ENCODE data around the gene PUS3.
A peak's percentile ranks its signal among the peaks of the same experiment; 100 is the strongest.

The PUS3 gene

DNA sequence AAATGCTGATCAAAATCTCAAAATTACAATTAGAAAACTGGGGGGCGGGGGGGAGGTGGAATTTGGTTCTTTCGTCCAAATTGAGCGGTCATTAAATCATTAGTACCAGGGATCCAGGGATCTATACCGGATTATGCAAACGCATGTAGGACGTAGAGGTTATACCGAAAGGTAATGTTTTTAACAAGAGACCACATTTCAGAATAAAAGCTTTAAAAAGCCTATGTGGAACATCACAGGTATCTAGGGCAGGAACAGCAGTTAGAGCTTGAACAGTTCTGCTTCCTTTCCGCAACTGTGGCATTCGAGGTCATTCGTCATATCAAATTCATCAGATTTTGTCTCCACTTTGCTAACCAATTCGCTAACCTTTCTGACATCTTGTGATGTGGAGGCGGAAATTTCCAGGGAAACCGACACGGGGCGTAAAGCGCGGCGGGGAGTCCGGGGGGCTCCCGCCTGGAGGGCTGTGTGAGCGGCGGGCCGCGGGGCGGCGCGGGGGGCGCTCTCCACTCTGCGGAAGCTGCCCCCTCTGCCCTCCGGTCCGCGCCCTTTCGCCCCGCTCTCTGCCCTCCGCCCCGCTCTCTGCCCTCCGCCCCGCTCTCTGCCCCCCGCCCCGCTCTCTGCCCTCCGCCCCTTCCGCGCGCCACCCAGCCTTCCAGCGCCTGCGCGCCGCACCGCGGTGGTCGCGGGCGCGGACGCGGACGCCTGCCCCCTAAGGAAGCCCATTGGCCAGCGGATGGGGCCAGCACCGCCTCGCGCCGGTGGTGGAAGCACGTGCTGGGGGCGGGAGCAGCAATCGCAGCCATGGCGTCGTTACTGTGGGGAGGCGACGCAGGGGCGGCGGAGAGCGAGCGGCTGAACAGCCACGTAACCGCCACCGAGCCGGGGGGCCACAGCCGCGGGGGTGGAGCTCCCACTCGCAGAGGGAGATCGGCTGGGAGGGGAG is 979 bp upstream of the PUS3 start, which contains the start of gene DDX25:
TSS of gene DDX25 (plus strand) at position 798 of the 949 bp plus-strand sequence. CDS start at position 808, 10 bp downstream.
- ChIA-PET POLR2A (interaction anchor here (0.7 to 2.0 kb wide), 11 partner anchors 9 to 307 kb away, joined by 3 to 27 read pairs (median 5); partner anchors contain the start of genes FAM118B, HYLS1 and RPUSD4), CTCF (no interaction called here)
- no peak for DNase-seq (ENCODE audit: extremely low spot score)
- TF ChIP-seq, protein P1, sequence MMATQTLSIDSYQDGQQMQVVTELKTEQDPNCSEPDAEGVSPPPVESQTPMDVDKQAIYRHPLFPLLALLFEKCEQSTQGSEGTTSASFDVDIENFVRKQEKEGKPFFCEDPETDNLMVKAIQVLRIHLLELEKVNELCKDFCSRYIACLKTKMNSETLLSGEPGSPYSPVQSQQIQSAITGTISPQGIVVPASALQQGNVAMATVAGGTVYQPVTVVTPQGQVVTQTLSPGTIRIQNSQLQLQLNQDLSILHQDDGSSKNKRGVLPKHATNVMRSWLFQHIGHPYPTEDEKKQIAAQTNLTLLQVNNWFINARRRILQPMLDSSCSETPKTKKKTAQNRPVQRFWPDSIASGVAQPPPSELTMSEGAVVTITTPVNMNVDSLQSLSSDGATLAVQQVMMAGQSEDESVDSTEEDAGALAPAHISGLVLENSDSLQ (IDR thresholded peaks at IDR 0.05) = no peak
- TF ChIP-seq SP1 (IDR thresholded peaks at IDR 0.05) (no peak), L3MBTL2 (conservative IDR thresholded peaks at IDR 0.05) (no peak), LEF1 (IDR thresholded peaks at IDR 0.05; ENCODE audit: borderline replicate concordance) (no peak), FOXK2 (IDR thresholded peaks at IDR 0.05) (no peak)

DNA sequence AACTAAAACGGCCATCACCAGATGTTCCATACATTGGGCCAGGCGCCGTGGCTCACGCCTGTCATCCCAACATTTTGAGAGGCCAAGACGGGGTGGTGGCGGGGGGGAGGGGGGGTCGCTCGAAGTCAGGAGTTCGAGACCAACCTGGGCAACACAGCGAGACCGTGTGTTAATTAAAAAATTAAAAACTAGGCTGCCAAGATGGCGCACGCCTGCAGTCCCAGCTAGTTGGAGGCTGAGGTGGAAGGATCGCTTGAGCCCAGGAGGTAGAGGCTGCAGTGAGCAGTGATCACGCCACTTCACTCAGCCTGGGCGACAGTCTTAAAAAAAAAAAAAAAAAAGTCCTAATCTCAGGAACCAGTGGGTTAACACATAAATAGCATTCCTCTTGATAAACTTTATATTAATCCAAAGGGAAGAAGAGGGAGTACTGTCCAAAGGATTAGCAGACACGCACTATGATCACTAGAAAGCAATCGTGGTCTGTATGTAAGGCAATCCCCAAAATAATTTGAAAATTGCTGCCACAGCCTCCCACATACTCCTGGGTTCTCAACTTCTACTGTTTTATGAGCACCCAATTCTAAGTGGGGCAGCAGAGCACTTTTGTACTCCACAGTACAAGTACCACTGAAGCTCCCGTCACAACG is 604 bp downstream of the PUS3 start:
- no peak for DNase-seq (ENCODE audit: extremely low spot score)
- ChIA-PET CTCF (interaction anchor here (0.8 to 1.3 kb wide), 2 partner anchors 15 to 21 kb away, joined by 3 to 5 read pairs; no protein-coding TSS in a partner anchor), POLR2A (interaction anchor here (0.8 to 2.0 kb wide), 11 partner anchors 10 to 380 kb away, joined by 3 to 27 read pairs (median 4); partner anchors contain the start of genes FAM118B, FOXRED1, HYLS1 and RPUSD4)
- TF ChIP-seq ZNF384 (IDR thresholded peaks at IDR 0.05) (peak; percentile 70), FOXA1 (IDR thresholded peaks at IDR 0.05) (no peak)

DNA sequence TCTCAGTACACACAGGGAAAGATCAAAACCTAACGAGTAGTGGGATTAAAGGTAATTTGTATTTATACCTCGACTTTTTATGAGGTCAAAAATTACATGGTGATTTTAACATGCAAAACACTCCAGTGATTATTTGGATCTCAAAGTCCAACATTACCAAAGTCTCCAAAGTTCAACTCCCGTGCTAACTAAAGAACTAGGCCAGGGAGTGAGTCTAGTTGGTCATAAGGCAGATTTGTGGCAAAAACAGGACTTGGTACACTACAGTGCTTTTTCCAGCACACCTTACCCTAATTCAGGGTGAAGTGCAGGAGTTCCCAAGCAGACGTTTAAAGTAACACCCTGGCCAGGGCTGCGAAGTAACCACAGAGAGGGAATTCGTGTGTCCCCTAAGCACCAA is 1.1 kb downstream of the PUS3 start:
- TF ChIP-seq ARNT (IDR thresholded peaks at IDR 0.05) (no peak), LEF1 (IDR thresholded peaks at IDR 0.05; ENCODE audit: borderline replicate concordance) (no peak), CTBP1 (IDR thresholded peaks at IDR 0.05; ENCODE audit: borderline replicate concordance) (no peak), BHLHE40 (IDR thresholded peaks at IDR 0.05; ENCODE audit: borderline replicate concordance) (no peak), ZNF384 (IDR thresholded peaks at IDR 0.05) (no peak), FOXA1 (IDR thresholded peaks at IDR 0.05) (no peak), SUZ12 (IDR thresholded peaks at IDR 0.05) (no peak)
- POLR2A ChIA-PET = interaction anchor here (2.0 kb wide), 1 partner anchor 14 kb away, joined by 27 read pairs; the partner anchor contains the start of gene HYLS1
- no peak for DNase-seq (ENCODE audit: extremely low spot score)
- CTCF ChIA-PET = no interaction called here

DNA sequence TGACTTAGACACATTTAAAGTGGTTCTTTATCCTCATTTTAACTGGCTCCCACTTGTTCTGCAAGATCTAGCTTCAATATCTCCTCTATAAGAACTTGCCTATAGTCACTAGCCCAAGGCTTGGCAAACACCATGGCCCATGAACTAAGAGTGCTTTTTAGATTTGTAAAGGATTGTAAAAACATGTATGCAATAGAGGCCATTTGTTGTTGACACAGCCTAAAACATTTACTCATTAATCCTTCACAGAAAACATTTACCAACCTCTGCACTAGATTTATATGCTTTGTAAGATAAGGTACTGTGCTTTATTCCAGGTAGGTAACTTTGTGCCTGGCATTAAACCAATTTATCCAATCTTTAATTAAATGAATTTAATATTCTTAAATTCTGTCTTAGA is 10.0 kb downstream of the PUS3 start:
- TF ChIP-seq SUZ12 (IDR thresholded peaks at IDR 0.05) (no peak), HDGF (IDR thresholded peaks at IDR 0.05; ENCODE audit: borderline replicate concordance) (no peak), SP1 (IDR thresholded peaks at IDR 0.05) (no peak), ZNF384 (IDR thresholded peaks at IDR 0.05) (no peak), L3MBTL2 (conservative IDR thresholded peaks at IDR 0.05) (no peak)
- DNase-seq (ENCODE audit: extremely low spot score) = no peak
- POLR2A ChIA-PET = interaction anchor here (1.1 kb wide), 1 partner anchor 10 kb away, joined by 3 read pairs; the partner anchor contains the start of gene PUS3
- CTCF ChIA-PET = no interaction called here

DNA sequence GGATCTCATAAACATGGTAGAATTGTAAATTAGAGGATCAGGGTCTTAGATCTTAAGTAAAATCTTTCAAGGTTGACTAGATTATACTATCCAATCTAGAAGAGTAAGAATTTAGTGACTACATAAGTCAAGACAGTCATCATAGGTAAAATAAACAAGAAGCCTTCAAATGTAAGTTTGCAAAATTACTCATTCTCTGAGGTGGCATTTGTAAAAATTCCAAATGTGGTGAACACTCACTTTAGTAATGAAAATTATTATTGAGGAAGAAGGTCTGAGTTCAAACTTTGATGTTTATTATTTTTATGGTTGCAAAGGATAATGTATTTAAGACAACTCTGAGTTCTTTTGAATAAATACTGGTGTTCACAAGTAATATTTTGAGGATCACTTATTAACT is 10.9 kb downstream of the PUS3 start:
- CTCF ChIA-PET = interaction anchor here (0.5 kb wide), 1 partner anchor 23 kb away, joined by 3 read pairs; no protein-coding TSS in a partner anchor
- TF ChIP-seq TARDBP (IDR thresholded peaks at IDR 0.05) (no peak), ZNF384 (IDR thresholded peaks at IDR 0.05) (no peak), LEF1 (IDR thresholded peaks at IDR 0.05; ENCODE audit: borderline replicate concordance) (no peak), FOXA1 (IDR thresholded peaks at IDR 0.05) (no peak), FOXM1 (IDR thresholded peaks at IDR 0.05; ENCODE audit: borderline replicate concordance) (no peak), L3MBTL2 (conservative IDR thresholded peaks at IDR 0.05) (no peak), ELF4 (IDR thresholded peaks at IDR 0.05) (no peak), HDGF (IDR thresholded peaks at IDR 0.05; ENCODE audit: borderline replicate concordance) (no peak), SUZ12 (IDR thresholded peaks at IDR 0.05) (no peak), BHLHE40 (IDR thresholded peaks at IDR 0.05; ENCODE audit: borderline replicate concordance) (no peak), ARNT (IDR thresholded peaks at IDR 0.05) (no peak), CTBP1 (IDR thresholded peaks at IDR 0.05; ENCODE audit: borderline replicate concordance) (no peak), FOXK2 (IDR thresholded peaks at IDR 0.05) (no peak), NFRKB (IDR thresholded peaks at IDR 0.05) (no peak), SP1 (IDR thresholded peaks at IDR 0.05) (no peak)
- TF ChIP-seq, protein P1 (IDR thresholded peaks at IDR 0.05) = no peak
- POLR2A ChIA-PET = interaction anchor here (1.1 kb wide), 1 partner anchor 11 kb away, joined by 3 read pairs; the partner anchor contains the start of gene PUS3
- DNase-seq (ENCODE audit: extremely low spot score) = no peak

DNA sequence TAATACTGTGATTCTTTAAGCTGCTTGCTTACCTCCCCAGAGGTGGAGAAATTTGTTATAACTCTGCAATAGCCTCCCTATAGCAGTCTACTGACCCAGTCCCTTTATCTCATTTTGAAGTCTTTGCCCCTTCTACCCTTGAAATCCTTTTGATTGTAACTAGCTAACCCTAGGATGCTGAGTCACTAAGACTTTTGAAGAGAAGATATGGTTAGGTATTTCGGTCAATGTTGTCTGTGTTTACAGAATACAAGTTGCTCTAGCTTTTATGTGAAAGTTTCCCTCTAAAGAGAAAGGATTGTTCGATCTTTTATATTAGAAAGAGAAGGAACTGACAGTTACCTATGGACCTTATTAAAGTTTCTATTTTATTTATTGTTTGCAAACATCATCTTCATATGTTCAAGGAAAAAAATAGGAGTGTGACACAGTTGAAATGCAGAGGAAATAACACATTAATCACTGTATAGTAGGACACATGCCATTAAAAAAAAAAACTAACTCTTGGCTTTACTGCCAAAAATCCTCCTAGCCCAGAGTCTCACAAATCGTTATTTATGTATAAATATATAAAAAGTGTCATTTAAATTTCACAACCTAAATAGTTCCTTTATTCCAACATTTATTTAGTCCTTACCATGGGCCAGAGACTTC is 12.4 kb downstream of the PUS3 start:
- CTCF ChIA-PET = no interaction called here
- POLR2A ChIA-PET = interaction anchor here (1.5 kb wide), 1 partner anchor 13 kb away, joined by 6 read pairs; the partner anchor contains the start of gene PUS3
- TF ChIP-seq, protein P1 (IDR thresholded peaks at IDR 0.05) = no peak
- TF ChIP-seq ELF4 (IDR thresholded peaks at IDR 0.05) (no peak), HDGF (IDR thresholded peaks at IDR 0.05; ENCODE audit: borderline replicate concordance) (no peak), LEF1 (IDR thresholded peaks at IDR 0.05; ENCODE audit: borderline replicate concordance) (no peak)
- no peak for DNase-seq (ENCODE audit: extremely low spot score)
